Suprapubic skin (tissue), 3 donors: Measurements from ENCODE around the gene PNN.

Experiments
- CTCF ChIP-seq, 2 donors: fragments of 200-600 bp in 1 of 2; fragments of 450-650 bp in 1 of 2; sonication (generic) in 1 of 2; IDR thresholded peaks; one replicate each; pipeline ENCODE4 v1.5.1; 2016 to 2019; ENCODE audit warnings: antibody characterized with exemption in 2 of 2, mild to moderate bottlenecking in 1 of 2, moderate library complexity in 1 of 2
- EP300 ChIP-seq: sonication (generic); formaldehyde crosslinking; IDR thresholded peaks from one replicate; pipeline ENCODE4 v1.6.1; 2017; ENCODE audit warnings: antibody characterized with exemption
- POLR2A ChIP-seq, 2 donors: fragments of 450-650 bp; IDR thresholded peaks; one replicate each; pipeline ENCODE4 v1.6.1; 2017; ENCODE audit warnings: antibody characterized with exemption in 2 of 2, mild to moderate bottlenecking in 2 of 2, moderate library complexity in 2 of 2

DNA sequence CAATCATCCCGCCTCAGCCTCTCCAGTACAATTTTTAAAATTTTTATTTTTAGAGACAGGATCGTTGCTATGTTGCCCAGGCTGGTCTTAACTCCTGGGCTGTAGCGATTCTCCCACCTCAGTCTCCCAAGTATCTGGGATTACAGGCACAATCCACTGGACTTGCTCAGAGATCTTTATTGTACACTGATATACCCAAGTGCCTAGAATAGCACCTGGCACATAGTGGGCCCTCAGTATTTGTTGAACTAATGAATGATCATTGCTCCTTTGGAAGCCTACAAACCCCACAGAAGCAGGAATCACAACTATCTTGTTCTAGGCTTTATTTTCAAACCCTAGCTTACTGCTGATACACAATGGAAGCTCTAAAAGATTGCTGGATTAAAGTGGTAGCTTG lies 1.9 kb upstream of the PNN start:
- TF ChIP-seq CTCF (IDR thresholded peaks at IDR 0.05) (no peak), EP300 (no peak), POLR2A (IDR thresholded peaks at IDR 0.05) (no peak)
